PC-9 (cell line): ENCODE measurements around the gene KIAA0513.

ENCODE experiments used
- EZH2 ChIP-seq: fragments of 200-600 bp; sonication (generic); IDR thresholded peaks from 2 replicates; pipeline ENCODE4 v1.8.0; 2017; ENCODE audit warnings: antibody characterized with exemption, low read depth
- TF ChIP-seq, protein P1 (sequence below): fragments of 200-600 bp; sonication (generic); conservative IDR thresholded peaks from 2 replicates; pipeline ENCODE4 v1.6.1; 2017; ENCODE audit warnings: mixed run types, antibody characterized with exemption, mild to moderate bottlenecking, moderate library complexity

DNA sequence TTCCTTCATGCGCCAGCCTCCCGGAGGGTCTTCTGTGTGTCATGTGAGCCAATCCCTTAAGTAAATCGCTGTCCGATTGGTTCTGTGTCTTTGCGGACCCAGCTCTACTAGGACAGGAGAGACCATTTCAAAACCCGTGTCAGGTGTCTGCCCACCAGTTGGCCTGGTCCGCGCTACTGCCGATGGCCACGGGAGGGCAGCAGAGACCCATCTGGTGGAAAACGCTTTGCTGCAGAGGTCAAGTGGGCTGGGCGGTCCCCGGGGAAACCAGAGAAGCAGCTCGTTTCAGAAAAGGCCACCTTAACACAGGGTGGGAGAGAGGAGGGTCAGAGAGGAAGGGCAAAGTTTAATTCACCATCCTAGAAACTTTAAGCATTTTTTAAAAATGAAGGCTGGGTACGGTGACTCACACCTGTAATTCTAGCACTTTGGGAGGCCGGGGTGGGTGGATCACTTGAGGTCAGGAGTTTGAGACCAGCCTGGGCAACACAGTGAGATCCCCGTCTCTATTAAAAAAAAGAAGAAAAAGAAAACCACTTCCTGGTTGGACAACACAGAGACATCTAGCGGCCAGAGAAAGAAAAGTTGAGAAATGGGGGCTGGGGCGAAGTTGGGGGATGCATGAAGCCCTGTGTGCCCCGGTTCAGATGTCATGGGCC lies 87.4 kb downstream of the KIAA0513 start:
- TF ChIP-seq, protein P1, sequence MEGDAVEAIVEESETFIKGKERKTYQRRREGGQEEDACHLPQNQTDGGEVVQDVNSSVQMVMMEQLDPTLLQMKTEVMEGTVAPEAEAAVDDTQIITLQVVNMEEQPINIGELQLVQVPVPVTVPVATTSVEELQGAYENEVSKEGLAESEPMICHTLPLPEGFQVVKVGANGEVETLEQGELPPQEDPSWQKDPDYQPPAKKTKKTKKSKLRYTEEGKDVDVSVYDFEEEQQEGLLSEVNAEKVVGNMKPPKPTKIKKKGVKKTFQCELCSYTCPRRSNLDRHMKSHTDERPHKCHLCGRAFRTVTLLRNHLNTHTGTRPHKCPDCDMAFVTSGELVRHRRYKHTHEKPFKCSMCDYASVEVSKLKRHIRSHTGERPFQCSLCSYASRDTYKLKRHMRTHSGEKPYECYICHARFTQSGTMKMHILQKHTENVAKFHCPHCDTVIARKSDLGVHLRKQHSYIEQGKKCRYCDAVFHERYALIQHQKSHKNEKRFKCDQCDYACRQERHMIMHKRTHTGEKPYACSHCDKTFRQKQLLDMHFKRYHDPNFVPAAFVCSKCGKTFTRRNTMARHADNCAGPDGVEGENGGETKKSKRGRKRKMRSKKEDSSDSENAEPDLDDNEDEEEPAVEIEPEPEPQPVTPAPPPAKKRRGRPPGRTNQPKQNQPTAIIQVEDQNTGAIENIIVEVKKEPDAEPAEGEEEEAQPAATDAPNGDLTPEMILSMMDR: peak; percentile 97
- TF ChIP-seq EZH2: no peak
